Measurements from ENCODE around the gene CDK2AP2.
"Not testable (repeated sequence)": the region's sequence is repeated elsewhere in the genome, so short reads cannot be mapped to it uniquely, and the experiment has no call there.

- not testable (repeated sequence) for TF ChIP-seq CTCF (IDR thresholded peaks at IDR 0.05; ENCODE audit: insufficient read depth, low read length); POLR2AphosphoS5 (IDR thresholded peaks at IDR 0.05; ENCODE audit: low read depth); GABPA (IDR thresholded peaks at IDR 0.05; ENCODE audit: low read depth)
Measured at GRCh38 chr11:67485873-67486361, 22.0 kb downstream of the CDK2AP2 start.

Measured in HL-60 (cell line).